Suprapubic skin (tissue), 4 donors: ENCODE data around the gene PCSK5. TPM values are rescaled to one million over a fixed set of nuclear protein-coding genes. Genes with fewer than 3 reads are reported as not detected.

Source experiments
- DNase-seq, 2 donors: peaks; one replicate each; pipeline ENCODE4 v3.0.0-alpha.2; 2019; ENCODE audit warnings: low spot score in 2 of 2
- H3K27ac ChIP-seq: fragments of 200-600 bp; sonication (generic); one replicate; pipeline ENCODE4 v1.5.1; 2019
- H3K27me3 ChIP-seq: fragments of 200-600 bp; sonication (generic); one replicate; pipeline ENCODE4 v1.5.1; 2019
- H3K36me3 ChIP-seq: fragments of 200-600 bp; sonication (generic); one replicate; pipeline ENCODE4 v1.5.1; 2019
- H3K4me1 ChIP-seq: fragments of 200-600 bp; sonication (generic); one replicate; pipeline ENCODE4 v1.5.1; 2019
- H3K4me3 ChIP-seq: fragments of 200-600 bp; sonication (generic); one replicate; pipeline ENCODE4 v1.5.1; 2019; ENCODE audit warnings: mild to moderate bottlenecking
- H3K9me3 ChIP-seq: fragments of 200-600 bp; sonication (generic); one replicate; pipeline ENCODE4 v1.5.1; 2019
- CTCF ChIP-seq, 2 donors: fragments of 200-600 bp in 1 of 2; fragments of 450-650 bp in 1 of 2; sonication (generic) in 1 of 2; IDR thresholded peaks; one replicate each; pipeline ENCODE4 v1.5.1; 2016 to 2019; ENCODE audit warnings: antibody characterized with exemption in 2 of 2, mild to moderate bottlenecking in 1 of 2, moderate library complexity in 1 of 2
- EP300 ChIP-seq: sonication (generic); formaldehyde crosslinking; IDR thresholded peaks from one replicate; pipeline ENCODE4 v1.6.1; 2017; ENCODE audit warnings: antibody characterized with exemption
- POLR2A ChIP-seq, 2 donors: fragments of 450-650 bp; IDR thresholded peaks; one replicate each; pipeline ENCODE4 v1.6.1; 2017; ENCODE audit warnings: antibody characterized with exemption in 2 of 2, mild to moderate bottlenecking in 2 of 2, moderate library complexity in 2 of 2
- POLR2AphosphoS5 ChIP-seq, 3 donors: sonication (generic); formaldehyde crosslinking; IDR thresholded peaks; one replicate each; pipeline ENCODE4 v1.6.1; 2017; ENCODE audit warnings: antibody characterized with exemption in 3 of 3
- WGBS: methylation state at CpG from one replicate; pipeline ENCODE4 v1.1.5; 2018; 5-methylcytosine and 5-hydroxymethylcytosine counted together
- total RNA-seq, 4 donors: library from RNA; depleted of rRNA; stranded (reverse); fragments of >200 nt; gene quantifications; one replicate each; pipeline ENCODE4 v1.1.0, GENCODE V29; 2016

The PCSK5 gene
- total RNA-seq, 4 donors from 2014 or later = 5.2 to 10.8 (median 7.3) TPM

DNA sequence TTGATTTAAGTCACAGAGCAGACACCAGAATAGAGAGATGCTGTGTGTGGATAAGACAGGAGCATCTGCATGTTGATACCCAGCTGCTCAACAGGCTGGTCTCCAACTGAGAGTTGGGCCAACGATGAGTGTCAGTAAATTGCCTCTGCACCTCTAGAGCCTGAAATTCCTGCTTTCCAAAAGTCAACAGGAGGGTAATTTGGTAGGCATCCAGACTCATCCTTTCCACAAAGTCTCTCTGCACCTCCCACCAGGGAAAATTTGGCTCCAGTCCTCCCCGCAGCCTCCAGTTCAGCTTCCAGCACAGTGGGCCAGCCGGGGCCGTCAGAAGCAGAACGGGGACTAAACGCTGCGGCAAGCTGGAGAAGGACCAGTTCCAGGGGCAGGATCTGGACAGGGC is 366.8 kb downstream of the PCSK5 start:
- Histone ChIP-seq H3K4me1 (peaks cover 18% of the 10 kb centered on the region), H3K27ac (no peak overlapping the region), H3K36me3 (no peaks in the 10 kb centered on the region), H3K27me3 (no peaks in the 10 kb centered on the region), H3K4me3 (no peak overlapping the region), H3K9me3 (no peaks in the 10 kb centered on the region)
- TF ChIP-seq POLR2AphosphoS5 (IDR thresholded peaks at IDR 0.05) (no peak), EP300 (no peak), POLR2A (IDR thresholded peaks at IDR 0.05) (no peak), CTCF (IDR thresholded peaks at IDR 0.05) (no peak)
- DNase-seq = no peak
- 82% methylated on average over 7 of the region's 7 CpGs for WGBS

- H3K4me3 ChIP-seq = no peak overlapping the region
- no peaks in the 10 kb centered on the region for H3K36me3 ChIP-seq
- no peak for DNase-seq
- 83% methylated on average over 1 of the region's 1 CpG for WGBS
- no peaks in the 10 kb centered on the region for H3K27me3 ChIP-seq
- H3K27ac ChIP-seq = no peak overlapping the region
- TF ChIP-seq POLR2A (IDR thresholded peaks at IDR 0.05) = no peak
- TF ChIP-seq POLR2AphosphoS5 (IDR thresholded peaks at IDR 0.05) = no peak
- TF ChIP-seq CTCF (IDR thresholded peaks at IDR 0.05) = no peak
- no peak for TF ChIP-seq EP300
- peaks cover 3% of the 10 kb centered on the region for H3K4me1 ChIP-seq
- H3K9me3 ChIP-seq = peaks cover 4% of the 10 kb centered on the region
These were observed 376.3 kb downstream of the PCSK5 start for GRCh38 chr9:76266649-76267283.

- H3K9me3 ChIP-seq = peaks cover 4% of the 10 kb centered on the region
These were observed 376.8 kb downstream of the PCSK5 start for GRCh38 chr9:76267284-76267652.

DNA sequence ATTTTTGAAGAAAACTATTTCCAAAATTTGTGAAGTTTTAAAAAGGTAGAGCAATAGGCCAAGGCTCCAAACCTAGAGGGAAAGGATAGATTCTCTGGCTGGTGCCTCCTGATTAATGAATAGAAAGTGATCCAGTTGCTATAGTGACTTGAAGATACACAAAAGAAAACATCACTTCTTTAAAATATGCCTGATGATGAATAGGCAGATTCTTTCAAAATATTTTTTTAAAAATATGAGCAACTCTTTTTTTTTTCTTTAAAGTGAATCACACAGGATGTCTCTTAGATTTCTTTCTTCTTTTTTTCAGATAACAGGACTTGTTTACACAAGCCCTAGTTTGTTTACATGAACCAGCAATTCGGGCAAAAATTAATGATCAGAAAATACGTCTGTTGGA is 379.3 kb downstream of the PCSK5 start:
- Histone ChIP-seq H3K4me3 (no peak overlapping the region), H3K9me3 (no peaks in the 10 kb centered on the region), H3K36me3 (no peaks in the 10 kb centered on the region), H3K27me3 (no peaks in the 10 kb centered on the region), H3K27ac (no peak overlapping the region), H3K4me1 (peaks cover 3% of the 10 kb centered on the region)
- WGBS = 26% methylated on average over 2 of the region's 2 CpGs
- TF ChIP-seq CTCF (IDR thresholded peaks at IDR 0.05) (no peak), EP300 (no peak), POLR2A (IDR thresholded peaks at IDR 0.05) (no peak), POLR2AphosphoS5 (IDR thresholded peaks at IDR 0.05) (no peak)
- no peak for DNase-seq

More at GRCh38 chr9:76267284-76267652, 376.8 kb downstream of the PCSK5 start:
- WGBS = 70% methylated on average over 3 of the region's 3 CpGs
- H3K27ac ChIP-seq = no peak overlapping the region
- H3K27me3 ChIP-seq = no peaks in the 10 kb centered on the region
- no peak for DNase-seq
- no peak overlapping the region for H3K4me3 ChIP-seq
- H3K4me1 ChIP-seq = peaks cover 3% of the 10 kb centered on the region
- TF ChIP-seq EP300 (no peak), POLR2AphosphoS5 (IDR thresholded peaks at IDR 0.05) (no peak), CTCF (IDR thresholded peaks at IDR 0.05) (no peak), POLR2A (IDR thresholded peaks at IDR 0.05) (no peak)
- no peaks in the 10 kb centered on the region for H3K36me3 ChIP-seq

DNA sequence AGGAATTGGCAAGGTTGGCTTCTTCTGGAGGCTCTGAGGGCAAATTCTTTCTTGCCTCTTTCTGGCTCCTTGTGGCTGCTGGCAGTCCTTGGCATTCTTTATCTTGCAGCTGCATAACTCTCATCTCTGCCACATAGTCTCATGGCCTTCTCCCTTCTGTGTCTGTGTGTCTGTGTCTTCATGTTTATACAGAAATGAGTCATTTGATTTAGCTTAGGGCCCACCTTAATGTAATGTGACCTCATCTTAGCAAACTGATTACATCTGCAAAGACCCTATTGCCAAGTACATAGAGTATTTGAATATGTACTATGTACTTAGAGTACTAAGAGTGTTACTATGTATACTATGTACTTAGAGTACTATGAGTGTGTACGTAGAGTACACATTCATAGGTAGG is 381.3 kb downstream of the PCSK5 start:
- Histone ChIP-seq H3K27me3 (no peaks in the 10 kb centered on the region), H3K4me3 (no peak overlapping the region), H3K36me3 (no peaks in the 10 kb centered on the region), H3K9me3 (no peaks in the 10 kb centered on the region), H3K4me1 (peaks cover 3% of the 10 kb centered on the region), H3K27ac (no peak overlapping the region)
- TF ChIP-seq EP300 (no peak), POLR2A (IDR thresholded peaks at IDR 0.05) (no peak), CTCF (IDR thresholded peaks at IDR 0.05) (no peak), POLR2AphosphoS5 (IDR thresholded peaks at IDR 0.05) (no peak)
- DNase-seq = no peak
- 76% methylated on average over 1 of the region's 1 CpG for WGBS
